ENCODE results near the gene RETREG1. TPM values are rescaled to one million over a fixed set of nuclear protein-coding genes. Genes with fewer than 3 reads are reported as not detected.

Gene RETREG1
- total and polyA plus RNA-seq, 2 of the 13 experiments (the other 11 are each of a cell fraction or from before 2014, with no cell fraction given) = 0.07 TPM; not detected in 1

DNA sequence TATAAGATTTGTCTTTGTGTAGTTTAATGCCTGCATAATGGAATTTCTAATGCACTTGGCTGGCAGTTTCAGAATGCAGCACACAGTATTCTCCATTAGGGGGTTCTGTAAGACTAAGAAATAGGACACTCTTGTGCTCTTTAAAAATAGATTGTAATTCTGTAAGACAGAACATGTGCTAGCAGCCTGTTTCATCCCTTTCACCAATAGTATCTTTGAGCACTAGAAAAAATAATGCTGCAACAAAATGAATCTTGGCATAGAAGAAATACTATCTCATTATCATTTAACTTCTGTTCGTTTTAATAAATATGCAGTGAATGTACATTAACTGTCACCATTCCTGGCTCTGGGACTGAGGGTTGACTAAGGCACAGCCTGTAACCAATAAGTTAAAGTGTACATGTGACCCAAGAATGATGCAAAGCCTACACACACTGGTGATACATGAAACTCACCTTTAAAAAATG lies 127.4 kb downstream of the RETREG1 start (continued):
- TF ChIP-seq ZNF33A (CRISPR knock-in tag; IDR thresholded peaks at IDR 0.05; ENCODE audit: borderline replicate concordance) = no peak
- TF ChIP-seq HOXD1 (CRISPR knock-in tag; IDR thresholded peaks at IDR 0.05) = no peak
- TF ChIP-seq CCDC6 (CRISPR knock-in tag; IDR thresholded peaks at IDR 0.05) = no peak
- peak; percentile 73 for TF ChIP-seq STAG1 (CRISPR knock-in tag; IDR thresholded peaks at IDR 0.05)
- no peak for TF ChIP-seq KDM5A (IDR thresholded peaks at IDR 0.05; ENCODE audit: borderline replicate concordance, low read length)
- TF ChIP-seq ZNF17 (CRISPR knock-in tag; IDR thresholded peaks at IDR 0.05) = no peak
- TF ChIP-seq ZNF879 (CRISPR knock-in tag; IDR thresholded peaks at IDR 0.05) = no peak
- no peak for TF ChIP-seq NFE2L1 (CRISPR knock-in tag; IDR thresholded peaks at IDR 0.05; ENCODE audit: borderline replicate concordance)
- TF ChIP-seq, protein P1, sequence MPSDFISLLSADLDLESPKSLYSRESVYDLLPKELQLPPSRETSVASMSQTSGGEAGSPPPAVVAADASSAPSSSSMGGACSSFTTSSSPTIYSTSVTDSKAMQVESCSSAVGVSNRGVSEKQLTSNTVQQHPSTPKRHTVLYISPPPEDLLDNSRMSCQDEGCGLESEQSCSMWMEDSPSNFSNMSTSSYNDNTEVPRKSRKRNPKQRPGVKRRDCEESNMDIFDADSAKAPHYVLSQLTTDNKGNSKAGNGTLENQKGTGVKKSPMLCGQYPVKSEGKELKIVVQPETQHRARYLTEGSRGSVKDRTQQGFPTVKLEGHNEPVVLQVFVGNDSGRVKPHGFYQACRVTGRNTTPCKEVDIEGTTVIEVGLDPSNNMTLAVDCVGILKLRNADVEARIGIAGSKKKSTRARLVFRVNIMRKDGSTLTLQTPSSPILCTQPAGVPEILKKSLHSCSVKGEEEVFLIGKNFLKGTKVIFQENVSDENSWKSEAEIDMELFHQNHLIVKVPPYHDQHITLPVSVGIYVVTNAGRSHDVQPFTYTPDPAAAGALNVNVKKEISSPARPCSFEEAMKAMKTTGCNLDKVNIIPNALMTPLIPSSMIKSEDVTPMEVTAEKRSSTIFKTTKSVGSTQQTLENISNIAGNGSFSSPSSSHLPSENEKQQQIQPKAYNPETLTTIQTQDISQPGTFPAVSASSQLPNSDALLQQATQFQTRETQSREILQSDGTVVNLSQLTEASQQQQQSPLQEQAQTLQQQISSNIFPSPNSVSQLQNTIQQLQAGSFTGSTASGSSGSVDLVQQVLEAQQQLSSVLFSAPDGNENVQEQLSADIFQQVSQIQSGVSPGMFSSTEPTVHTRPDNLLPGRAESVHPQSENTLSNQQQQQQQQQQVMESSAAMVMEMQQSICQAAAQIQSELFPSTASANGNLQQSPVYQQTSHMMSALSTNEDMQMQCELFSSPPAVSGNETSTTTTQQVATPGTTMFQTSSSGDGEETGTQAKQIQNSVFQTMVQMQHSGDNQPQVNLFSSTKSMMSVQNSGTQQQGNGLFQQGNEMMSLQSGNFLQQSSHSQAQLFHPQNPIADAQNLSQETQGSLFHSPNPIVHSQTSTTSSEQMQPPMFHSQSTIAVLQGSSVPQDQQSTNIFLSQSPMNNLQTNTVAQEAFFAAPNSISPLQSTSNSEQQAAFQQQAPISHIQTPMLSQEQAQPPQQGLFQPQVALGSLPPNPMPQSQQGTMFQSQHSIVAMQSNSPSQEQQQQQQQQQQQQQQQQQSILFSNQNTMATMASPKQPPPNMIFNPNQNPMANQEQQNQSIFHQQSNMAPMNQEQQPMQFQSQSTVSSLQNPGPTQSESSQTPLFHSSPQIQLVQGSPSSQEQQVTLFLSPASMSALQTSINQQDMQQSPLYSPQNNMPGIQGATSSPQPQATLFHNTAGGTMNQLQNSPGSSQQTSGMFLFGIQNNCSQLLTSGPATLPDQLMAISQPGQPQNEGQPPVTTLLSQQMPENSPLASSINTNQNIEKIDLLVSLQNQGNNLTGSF (CRISPR knock-in tag; IDR thresholded peaks at IDR 0.05) = no peak
- TF ChIP-seq, protein P2, sequence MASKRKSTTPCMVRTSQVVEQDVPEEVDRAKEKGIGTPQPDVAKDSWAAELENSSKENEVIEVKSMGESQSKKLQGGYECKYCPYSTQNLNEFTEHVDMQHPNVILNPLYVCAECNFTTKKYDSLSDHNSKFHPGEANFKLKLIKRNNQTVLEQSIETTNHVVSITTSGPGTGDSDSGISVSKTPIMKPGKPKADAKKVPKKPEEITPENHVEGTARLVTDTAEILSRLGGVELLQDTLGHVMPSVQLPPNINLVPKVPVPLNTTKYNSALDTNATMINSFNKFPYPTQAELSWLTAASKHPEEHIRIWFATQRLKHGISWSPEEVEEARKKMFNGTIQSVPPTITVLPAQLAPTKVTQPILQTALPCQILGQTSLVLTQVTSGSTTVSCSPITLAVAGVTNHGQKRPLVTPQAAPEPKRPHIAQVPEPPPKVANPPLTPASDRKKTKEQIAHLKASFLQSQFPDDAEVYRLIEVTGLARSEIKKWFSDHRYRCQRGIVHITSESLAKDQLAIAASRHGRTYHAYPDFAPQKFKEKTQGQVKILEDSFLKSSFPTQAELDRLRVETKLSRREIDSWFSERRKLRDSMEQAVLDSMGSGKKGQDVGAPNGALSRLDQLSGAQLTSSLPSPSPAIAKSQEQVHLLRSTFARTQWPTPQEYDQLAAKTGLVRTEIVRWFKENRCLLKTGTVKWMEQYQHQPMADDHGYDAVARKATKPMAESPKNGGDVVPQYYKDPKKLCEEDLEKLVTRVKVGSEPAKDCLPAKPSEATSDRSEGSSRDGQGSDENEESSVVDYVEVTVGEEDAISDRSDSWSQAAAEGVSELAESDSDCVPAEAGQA (IDR thresholded peaks at IDR 0.05; ENCODE audit: low read depth) = no peak
- TF ChIP-seq, protein P2 (CRISPR knock-in tag; IDR thresholded peaks at IDR 0.05; ENCODE audit: borderline replicate concordance) = no peak
- TF ChIP-seq CREM (IDR thresholded peaks at IDR 0.05) = no peak
- TF ChIP-seq CREM (CRISPR knock-in tag; IDR thresholded peaks at IDR 0.05) = no peak

Measured in HepG2 (cell line).